K562 (cell line): ENCODE measurements around the gene TEX52. TPM values are rescaled to one million over a fixed set of nuclear protein-coding genes. Genes with fewer than 3 reads are reported as not detected.

Experiments used
- HDAC3 ChIP-seq: fragments of 450-650 bp; IDR thresholded peaks from 2 replicates; pipeline ENCODE4 v1.6.1; 2018; ENCODE audit warnings: borderline replicate concordance, mild to moderate bottlenecking, moderate library complexity; ENCODE audit not compliant: partially characterized antibody
- KLF6 ChIP-seq: fragments of 250-450 bp; sonication (Bioruptor Pico); IDR thresholded peaks from 2 replicates; pipeline ENCODE4 v1.4.0; 2020; ENCODE audit warnings: mild to moderate bottlenecking, moderate library complexity, borderline replicate concordance
- MEIS2 ChIP-seq: fragments of 450-650 bp; IDR thresholded peaks from 2 replicates; pipeline ENCODE4 v1.6.1; 2014; ENCODE audit warnings: mild to moderate bottlenecking; ENCODE audit not compliant: partially characterized antibody
- ZNF408 ChIP-seq: fragments of 250-450 bp; sonication (Bioruptor Pico); IDR thresholded peaks from 2 replicates; pipeline ENCODE4 v1.4.0; 2020; ENCODE audit warnings: low read depth, mild to moderate bottlenecking, moderate library complexity
- polyA plus RNA-seq, 8 experiments: library from polyadenylated mRNA; depleted of rRNA in 4 of 8; stranded (reverse) in 5 of 8; unstranded in 3 of 8; fragments of >200 nt; fragmentation: Nextera tagmentation in 2 of 8; fragmentation: Illumina TruSeq in 1 of 8; extraction: Ambion mirVana in 2 of 8; extraction: Trizol in 1 of 8; gene quantifications; 2 replicates each; pipeline versions ENCODE4 v1.2.1 to v1.2.3, GENCODE V29; 2011 to 2014; ENCODE audit warnings: inconsistent platforms in 1 of 8, missing spikeins in 1 of 8
- total RNA-seq, 7 experiments: library from RNA; depleted of rRNA in 6 of 7; stranded (reverse); fragments of >200 nt in 6 of 7; fragmentation: Illumina TruSeq in 2 of 7; extraction: Trizol in 2 of 7; gene quantifications; 2 replicates each; pipeline versions ENCODE4 v1.2.1 to v1.2.3, GENCODE V29; 2011 to 2021; ENCODE audit warnings: low replicate concordance in 1 of 7
- TF ChIP-seq, protein P1 (sequence below): fragments of 250-450 bp; sonication (Bioruptor Pico); IDR thresholded peaks from 2 replicates; pipeline ENCODE4 v1.4.0; 2020; ENCODE audit warnings: mild to moderate bottlenecking, moderate library complexity
- TF ChIP-seq, protein P2 (sequence below), 2 experiments: fragments of 450-650 bp; conservative IDR thresholded peaks; 2 replicates each; pipeline ENCODE4 v1.6.1; 2017; ENCODE audit warnings: mild to moderate bottlenecking in 2 of 2, moderate library complexity in 2 of 2
- TF ChIP-seq, protein P3 (sequence below): fragments of 450-650 bp; conservative IDR thresholded peaks from 2 replicates; pipeline ENCODE4 v1.6.1; 2016; ENCODE audit warnings: missing genetic modification characterization, low read depth, mild to moderate bottlenecking, control low read depth, missing compliant biosample characterization

Gene TEX52
- total and polyA plus RNA-seq, 9 of the 15 experiments (the other 6 are each of a cell fraction or from before 2014, with no cell fraction given) = not detected

DNA sequence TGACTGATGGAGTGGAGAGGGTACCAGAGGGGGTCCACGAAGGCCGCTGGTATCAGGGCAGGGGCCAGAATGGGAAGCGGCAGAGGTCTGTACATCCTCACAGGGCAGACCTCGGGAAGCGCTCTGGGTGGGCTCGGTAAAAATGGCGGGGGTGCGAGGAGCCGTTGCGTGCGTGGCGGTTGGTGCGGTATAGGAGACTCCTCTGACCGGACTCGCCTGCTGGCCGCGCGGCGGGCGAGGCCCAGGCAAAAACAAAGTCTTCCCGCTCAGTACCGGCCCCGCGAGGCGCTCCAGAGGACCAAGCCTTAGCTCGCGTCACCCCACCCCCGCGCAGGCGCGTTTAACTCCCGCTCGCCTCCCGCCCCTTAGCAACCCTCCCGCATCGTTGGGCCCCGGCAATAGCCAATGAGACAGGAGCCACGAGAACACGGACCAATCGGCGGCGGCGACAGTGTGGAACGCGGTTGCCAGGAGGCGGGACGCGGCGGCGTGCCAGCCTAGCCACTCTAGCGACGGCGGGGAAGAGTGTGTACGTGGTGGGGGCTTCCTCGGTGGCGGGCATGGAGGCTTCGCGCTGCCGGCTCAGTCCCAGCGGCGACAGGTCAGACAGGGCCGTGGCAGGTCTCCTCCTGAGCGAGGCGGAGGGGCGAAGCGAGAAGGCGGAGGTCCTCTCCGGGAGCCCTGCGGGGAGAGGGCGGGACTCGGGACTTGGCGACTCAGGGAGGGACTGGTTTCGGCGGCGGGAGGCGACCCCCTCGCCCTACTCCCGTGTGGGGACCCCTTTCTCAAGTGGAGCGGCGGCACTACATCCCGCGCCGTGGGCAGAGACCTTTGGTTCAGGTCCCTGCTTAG, 33.8 kb upstream of the TEX52 start, which contains the start of gene TULP3 (continued):
- TF ChIP-seq, protein P1, sequence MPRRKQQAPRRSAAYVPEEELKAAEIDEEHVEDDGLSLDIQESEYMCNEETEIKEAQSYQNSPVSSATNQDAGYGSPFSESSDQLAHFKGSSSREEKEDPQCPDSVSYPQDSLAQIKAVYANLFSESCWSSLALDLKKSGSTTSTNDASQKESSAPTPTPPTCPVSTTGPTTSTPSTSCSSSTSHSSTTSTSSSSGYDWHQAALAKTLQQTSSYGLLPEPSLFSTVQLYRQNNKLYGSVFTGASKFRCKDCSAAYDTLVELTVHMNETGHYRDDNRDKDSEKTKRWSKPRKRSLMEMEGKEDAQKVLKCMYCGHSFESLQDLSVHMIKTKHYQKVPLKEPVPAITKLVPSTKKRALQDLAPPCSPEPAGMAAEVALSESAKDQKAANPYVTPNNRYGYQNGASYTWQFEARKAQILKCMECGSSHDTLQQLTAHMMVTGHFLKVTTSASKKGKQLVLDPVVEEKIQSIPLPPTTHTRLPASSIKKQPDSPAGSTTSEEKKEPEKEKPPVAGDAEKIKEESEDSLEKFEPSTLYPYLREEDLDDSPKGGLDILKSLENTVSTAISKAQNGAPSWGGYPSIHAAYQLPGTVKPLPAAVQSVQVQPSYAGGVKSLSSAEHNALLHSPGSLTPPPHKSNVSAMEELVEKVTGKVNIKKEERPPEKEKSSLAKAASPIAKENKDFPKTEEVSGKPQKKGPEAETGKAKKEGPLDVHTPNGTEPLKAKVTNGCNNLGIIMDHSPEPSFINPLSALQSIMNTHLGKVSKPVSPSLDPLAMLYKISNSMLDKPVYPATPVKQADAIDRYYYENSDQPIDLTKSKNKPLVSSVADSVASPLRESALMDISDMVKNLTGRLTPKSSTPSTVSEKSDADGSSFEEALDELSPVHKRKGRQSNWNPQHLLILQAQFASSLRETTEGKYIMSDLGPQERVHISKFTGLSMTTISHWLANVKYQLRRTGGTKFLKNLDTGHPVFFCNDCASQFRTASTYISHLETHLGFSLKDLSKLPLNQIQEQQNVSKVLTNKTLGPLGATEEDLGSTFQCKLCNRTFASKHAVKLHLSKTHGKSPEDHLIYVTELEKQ (CRISPR knock-in tag) = no peak
- TF ChIP-seq, protein P2, sequence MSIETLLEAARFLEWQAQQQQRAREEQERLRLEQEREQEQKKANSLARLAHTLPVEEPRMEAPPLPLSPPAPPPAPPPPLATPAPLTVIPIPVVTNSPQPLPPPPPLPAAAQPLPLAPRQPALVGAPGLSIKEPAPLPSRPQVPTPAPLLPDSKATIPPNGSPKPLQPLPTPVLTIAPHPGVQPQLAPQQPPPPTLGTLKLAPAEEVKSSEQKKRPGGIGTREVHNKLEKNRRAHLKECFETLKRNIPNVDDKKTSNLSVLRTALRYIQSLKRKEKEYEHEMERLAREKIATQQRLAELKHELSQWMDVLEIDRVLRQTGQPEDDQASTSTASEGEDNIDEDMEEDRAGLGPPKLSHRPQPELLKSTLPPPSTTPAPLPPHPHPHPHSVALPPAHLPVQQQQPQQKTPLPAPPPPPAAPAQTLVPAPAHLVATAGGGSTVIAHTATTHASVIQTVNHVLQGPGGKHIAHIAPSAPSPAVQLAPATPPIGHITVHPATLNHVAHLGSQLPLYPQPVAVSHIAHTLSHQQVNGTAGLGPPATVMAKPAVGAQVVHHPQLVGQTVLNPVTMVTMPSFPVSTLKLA (conservative IDR thresholded peaks at IDR 0.05) = peak; percentile 86 to 89
- TF ChIP-seq ZNF408 (CRISPR knock-in tag) = no peak
- no peak for TF ChIP-seq HDAC3
- TF ChIP-seq, protein P3, sequence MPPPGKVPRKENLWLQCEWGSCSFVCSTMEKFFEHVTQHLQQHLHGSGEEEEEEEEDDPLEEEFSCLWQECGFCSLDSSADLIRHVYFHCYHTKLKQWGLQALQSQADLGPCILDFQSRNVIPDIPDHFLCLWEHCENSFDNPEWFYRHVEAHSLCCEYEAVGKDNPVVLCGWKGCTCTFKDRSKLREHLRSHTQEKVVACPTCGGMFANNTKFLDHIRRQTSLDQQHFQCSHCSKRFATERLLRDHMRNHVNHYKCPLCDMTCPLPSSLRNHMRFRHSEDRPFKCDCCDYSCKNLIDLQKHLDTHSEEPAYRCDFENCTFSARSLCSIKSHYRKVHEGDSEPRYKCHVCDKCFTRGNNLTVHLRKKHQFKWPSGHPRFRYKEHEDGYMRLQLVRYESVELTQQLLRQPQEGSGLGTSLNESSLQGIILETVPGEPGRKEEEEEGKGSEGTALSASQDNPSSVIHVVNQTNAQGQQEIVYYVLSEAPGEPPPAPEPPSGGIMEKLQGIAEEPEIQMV (tag) = no peak
- peak; percentile 26 for TF ChIP-seq MEIS2
- TF ChIP-seq KLF6 (CRISPR knock-in tag) = no peak
